Hematopoietic multipotent progenitor cell treated with erythropoietin and hydrocortisone succinate and interleukin-3 and kit ligand, for 8 days (in vitro differentiated cells): ENCODE measurements around the gene MTURN.

Experiments used
- DNase-seq: peaks from one replicate; pipeline ENCODE4 v3.0.0-alpha.2; 2015

MTURN gene

GRCh38 chr7:30136117-30136731, 1.4 kb downstream of the MTURN start:
- DNase-seq: no peak

DNA sequence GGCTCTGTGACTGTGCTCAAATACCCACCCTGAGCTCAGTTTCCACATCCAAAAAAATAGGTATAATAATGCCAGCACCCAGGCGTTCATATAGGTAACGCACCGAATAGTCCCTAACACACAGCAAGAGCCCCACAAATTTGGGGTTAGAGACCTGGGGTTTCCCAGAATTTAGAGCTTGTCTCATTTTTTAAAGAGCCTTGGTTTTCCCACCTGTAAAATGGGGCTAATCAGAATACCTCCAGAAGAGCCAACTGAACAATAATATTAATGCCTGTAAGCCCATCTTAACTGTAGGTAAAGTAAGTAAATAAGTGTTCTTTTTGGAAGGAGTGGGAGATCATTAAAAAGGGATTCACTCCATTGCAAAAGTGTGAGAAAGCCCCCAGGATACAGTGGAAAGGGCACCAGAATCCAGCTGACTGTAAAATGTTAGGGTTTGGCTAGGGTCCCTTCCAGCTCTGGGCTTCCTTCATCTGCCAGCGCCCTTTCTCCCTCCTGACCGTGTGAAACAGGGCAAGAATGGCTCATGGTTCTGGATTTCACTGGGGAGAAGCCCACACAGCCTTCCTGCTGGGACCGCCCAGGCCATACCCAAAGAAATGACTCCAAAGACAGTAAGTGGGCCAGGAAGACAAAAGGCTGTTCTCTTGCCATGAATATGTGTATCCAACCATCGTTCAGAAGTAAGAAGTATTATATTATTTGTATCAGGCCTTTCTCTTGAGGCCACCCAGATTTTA, 2.1 kb downstream of the MTURN start:
- DNase-seq: no peak

- DNase-seq: no peak
These were observed 5.1 kb downstream of the MTURN start for GRCh38 chr7:30139836-30140384.

- DNase-seq: peak; percentile 38
These were observed 5.7 kb downstream of the MTURN start for GRCh38 chr7:30140456-30140855.

- no peak for DNase-seq
These were observed 7.9 kb downstream of the MTURN start for GRCh38 chr7:30142710-30143109.

DNA sequence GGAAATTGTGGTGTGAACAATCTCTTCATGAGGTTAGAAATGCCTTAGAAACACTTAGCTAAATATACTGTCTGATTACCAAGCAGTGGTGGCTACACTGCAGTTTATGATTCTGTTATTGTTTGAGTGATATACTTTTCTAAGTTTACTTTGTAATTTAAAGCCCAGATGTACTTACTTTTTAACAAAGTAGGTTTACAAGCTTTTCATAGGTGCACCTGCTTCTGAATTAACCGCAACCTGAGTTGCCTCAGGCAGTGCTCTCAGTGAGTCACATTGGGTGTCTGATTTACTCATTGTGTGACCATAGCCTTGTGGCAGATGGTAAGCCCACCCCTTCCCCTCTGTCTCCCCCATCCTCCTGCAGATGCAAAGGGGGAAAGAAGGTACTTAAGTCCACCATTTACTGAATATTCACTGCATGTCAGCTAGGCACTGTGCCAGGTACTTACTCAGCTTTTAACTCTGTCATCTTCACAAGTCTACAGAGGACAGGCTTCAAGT, 9.0 kb downstream of the MTURN start:
- DNase-seq: peak; percentile 75

GRCh38 chr7:30144657-30145306, 10.0 kb downstream of the MTURN start:
- peak; percentile 98 for DNase-seq

GRCh38 chr7:30145426-30145970, 10.7 kb downstream of the MTURN start:
- DNase-seq: no peak

GRCh38 chr7:30146127-30146612, 11.4 kb downstream of the MTURN start:
- DNase-seq: peak; percentile 91

DNA sequence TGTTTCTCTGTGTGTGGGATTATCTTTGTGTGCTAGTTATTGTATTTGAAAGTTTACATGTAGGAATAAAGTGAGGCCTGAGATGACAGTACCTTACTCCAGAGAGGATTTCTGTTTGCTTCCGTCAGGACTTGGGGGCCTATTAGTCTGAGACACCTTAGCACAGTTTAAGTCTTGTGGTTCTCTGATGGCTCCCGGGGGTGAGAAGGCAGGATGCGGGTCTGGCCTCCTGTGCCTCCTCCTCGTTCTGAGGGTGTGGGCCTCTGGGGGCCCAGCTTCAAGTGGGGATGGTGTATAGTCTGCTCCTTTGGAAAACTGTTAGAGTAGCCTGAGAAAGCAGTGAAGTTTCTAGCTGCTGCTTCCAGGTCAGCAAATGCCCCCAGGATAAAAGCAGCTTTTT, 12.4 kb downstream of the MTURN start:
- DNase-seq: peak; percentile 25

- DNase-seq: no peak
These were observed 13.0 kb downstream of the MTURN start for GRCh38 chr7:30147785-30148184.

- DNase-seq: no peak
These were observed 13.6 kb downstream of the MTURN start for GRCh38 chr7:30148426-30148825.

- DNase-seq: no peak
These were observed 14.2 kb downstream of the MTURN start for GRCh38 chr7:30148951-30149459.

GRCh38 chr7:30149640-30150272, 15.0 kb downstream of the MTURN start:
- no peak for DNase-seq

GRCh38 chr7:30150711-30151110, 15.9 kb downstream of the MTURN start:
- no peak for DNase-seq

DNA sequence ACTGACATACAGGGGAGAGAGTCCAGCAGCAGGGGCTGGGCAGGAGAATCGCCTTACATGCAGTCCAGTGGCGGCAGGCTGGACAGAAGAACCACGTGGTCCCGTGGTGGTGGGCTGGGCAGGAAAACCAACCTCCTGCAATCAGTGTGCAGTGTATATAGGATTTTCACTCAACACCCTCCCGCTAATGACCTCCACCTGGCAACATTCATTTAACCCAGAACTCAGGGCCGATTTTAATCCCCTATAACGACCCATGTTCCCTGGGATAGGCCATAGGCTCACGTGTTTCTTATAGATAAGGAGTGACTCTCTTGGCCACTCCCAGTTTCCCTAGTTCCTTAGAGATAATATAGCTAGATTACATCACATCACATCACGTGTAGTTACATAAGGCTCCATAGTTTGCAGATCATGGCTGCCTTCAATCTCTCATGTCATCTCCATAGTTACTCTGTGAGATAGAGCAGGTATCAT, 19.4 kb downstream of the MTURN start:
- peak; percentile 72 for DNase-seq

- no peak for DNase-seq
These were observed 20.7 kb downstream of the MTURN start for GRCh38 chr7:30155481-30155880.

- no peak for DNase-seq
These were observed 22.4 kb downstream of the MTURN start for GRCh38 chr7:30157204-30157603.

DNA sequence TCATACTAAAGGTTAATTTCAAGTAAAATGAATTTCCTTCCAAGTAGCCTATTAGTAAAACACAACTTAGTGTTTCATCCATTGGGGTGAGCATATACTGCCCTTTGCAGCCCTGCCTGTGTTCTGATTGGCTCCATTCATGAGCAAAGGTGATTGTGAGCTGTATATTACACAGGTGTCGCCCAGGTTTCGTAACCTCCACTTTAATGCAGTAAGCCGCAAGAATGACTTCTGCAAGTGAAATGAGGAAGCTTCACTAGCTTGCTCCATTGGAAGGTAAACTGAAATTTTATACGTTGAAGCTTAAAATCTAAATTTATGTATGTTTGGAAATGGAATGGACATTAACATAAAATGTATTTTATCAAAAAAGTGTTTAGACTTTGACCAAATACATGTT, 24.4 kb downstream of the MTURN start:
- DNase-seq: no peak

DNA sequence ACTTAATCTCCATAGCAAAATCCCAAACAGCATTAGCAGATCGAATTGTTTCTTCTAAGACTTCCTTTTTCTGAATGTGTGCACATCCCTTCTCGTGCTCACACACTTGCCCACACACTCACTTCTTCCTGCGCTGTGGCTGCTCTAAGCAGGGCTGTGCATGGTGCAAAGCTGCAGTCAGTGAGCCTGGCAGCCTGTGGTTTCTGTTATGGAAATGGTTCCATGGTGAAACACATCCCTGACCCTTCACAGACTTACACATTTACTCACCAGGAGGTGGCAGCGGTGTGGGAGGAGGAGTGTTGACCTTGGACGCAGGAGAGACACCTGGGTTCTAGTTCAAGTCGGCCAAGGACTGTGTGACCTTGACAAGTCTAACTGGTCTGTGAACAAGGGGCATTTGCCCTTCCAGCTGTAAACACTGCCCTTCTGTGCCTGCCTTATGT, 24.9 kb downstream of the MTURN start:
- peak; percentile 50 for DNase-seq

DNA sequence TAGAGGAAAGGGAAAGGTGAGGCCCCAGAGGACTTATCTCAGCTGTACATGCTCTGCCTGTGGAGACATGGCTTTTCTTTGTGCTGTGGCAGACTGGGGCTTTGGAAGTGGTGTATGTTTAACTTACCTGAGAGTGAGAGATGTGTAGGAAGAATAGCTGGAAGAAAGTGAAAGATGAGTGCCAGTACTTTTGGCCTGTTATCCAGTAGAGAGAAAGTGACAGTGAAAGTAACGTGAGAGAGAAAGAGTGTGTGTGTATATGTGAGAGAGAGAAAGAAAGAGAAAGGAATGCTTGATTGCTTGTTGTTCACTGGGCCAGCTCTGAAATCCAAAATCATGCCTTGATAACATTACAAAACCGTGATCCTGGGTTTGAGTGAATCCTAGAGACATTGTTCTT, 25.5 kb downstream of the MTURN start:
- no peak for DNase-seq

DNA sequence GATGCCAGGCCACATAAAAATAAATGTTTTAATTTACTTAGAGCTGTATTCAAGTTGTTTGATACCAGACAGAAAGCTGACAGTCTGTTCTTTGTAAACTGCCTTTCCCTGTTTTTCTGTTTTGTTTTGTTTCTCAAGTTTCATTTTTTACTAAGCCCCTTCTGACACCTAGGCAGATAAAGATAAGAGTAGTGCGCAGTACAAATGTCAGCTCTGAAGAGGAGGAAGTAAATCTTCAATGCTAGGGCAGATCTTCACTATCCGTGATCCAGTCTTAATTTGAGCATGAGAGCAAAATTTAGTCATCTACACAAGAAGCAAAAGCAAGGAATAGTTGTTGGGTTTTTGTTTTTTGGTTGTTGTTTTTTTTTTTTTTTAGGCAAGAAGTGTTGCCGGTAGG, 27.3 kb downstream of the MTURN start:
- peak; percentile 43 for DNase-seq
